ENCODE data around the gene ATAD3A.
"Not testable (repeated sequence)": the region's sequence is repeated elsewhere in the genome, so short reads cannot be mapped to it uniquely, and the experiment has no call there.

Gene ATAD3A

DNA sequence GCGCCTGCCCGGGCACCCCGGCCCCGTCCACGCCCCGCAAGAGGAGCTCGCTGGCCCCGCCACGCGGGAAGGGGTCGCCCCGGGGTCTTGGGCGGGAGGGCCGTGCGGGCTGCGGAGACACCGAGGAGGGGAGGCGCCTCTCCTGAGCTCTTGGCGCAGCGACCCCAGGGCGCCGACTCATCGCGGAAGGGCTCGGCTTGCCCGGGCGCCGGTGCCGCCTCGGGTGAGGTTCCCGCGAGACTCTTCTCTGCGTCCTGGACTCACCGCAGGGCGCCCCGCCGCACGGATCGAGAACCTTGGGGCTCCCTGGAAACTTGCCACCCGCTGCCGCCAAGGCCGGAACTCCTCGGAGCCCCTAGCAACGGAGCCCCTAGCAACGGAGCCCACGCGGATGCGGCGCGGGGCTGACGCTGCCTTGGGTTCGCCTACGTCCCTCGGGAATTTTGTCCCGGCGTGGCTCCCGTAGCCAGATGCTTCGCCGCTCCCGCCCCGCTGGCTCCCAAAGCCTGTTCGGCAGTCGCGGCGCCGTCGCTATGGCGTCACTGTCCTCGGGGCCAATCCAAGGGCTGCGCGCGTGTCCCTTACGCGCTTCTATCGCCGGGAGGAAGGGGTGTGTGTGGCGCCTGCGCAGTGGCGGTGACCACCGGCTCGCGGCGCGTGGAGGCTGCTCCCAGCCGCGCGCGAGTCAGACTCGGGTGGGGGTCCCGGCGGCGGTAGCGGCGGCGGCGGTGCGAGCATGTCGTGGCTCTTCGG, at the start of gene ATAD3A:
Gene ATAD3A (plus strand): TSS at position 630 of the 753 bp plus-strand sequence. CDS start 107 bp downstream, at position 737.
- DNase-seq (ENCODE audit: low spot score), result peak; percentile 96

- DNase-seq (ENCODE audit: low spot score), result peak; percentile 3
Observed at GRCh38 chr1:1462318-1462966, 49.5 kb upstream of the ATAD3A start.

DNA sequence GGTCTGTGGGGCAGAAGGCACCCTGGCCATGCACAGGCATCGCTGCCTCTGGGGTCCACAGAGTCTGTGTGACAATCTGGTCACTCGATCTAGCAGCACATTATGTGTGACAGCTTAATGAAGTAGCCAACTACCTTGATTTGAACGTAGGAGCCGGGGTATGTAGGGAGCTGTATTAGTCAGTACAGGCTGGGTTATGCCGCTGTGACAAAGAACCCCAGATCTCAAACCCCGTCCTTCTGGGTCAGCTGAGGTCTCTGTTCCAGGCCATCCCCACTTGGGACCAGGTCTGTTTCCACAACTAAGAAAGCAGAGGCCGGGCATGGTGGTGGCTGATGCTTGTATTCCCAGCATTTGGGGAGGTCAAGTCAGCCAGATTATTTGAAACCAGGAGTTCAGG, 48.6 kb upstream of the ATAD3A start:
- DNase-seq (ENCODE audit: low spot score), result no peak

GRCh38 chr1:1468196-1468985, 43.6 kb upstream of the ATAD3A start:
- not testable (repeated sequence) for DNase-seq (ENCODE audit: low spot score)

GRCh38 chr1:1470626-1471388, 41.2 kb upstream of the ATAD3A start:
- DNase-seq (ENCODE audit: low spot score), result peak; percentile 8

- peak; percentile 92 for DNase-seq (ENCODE audit: low spot score)
Observed at GRCh38 chr1:1471389-1472052, 40.4 kb upstream of the ATAD3A start, which contains the start of gene ATAD3B. ATAD3B (plus strand) TSS chr1:1471765; CDS start chr1:1471885, 120 bp downstream.

GRCh38 chr1:1472053-1472876, 39.7 kb upstream of the ATAD3A start:
- DNase-seq (ENCODE audit: low spot score), result peak; percentile 3

GRCh38 chr1:1476011-1476410, 36.0 kb upstream of the ATAD3A start:
- not testable (repeated sequence) for DNase-seq (ENCODE audit: low spot score)

- no peak for DNase-seq (ENCODE audit: low spot score)
Observed at GRCh38 chr1:1477206-1477605, 34.8 kb upstream of the ATAD3A start.

DNA sequence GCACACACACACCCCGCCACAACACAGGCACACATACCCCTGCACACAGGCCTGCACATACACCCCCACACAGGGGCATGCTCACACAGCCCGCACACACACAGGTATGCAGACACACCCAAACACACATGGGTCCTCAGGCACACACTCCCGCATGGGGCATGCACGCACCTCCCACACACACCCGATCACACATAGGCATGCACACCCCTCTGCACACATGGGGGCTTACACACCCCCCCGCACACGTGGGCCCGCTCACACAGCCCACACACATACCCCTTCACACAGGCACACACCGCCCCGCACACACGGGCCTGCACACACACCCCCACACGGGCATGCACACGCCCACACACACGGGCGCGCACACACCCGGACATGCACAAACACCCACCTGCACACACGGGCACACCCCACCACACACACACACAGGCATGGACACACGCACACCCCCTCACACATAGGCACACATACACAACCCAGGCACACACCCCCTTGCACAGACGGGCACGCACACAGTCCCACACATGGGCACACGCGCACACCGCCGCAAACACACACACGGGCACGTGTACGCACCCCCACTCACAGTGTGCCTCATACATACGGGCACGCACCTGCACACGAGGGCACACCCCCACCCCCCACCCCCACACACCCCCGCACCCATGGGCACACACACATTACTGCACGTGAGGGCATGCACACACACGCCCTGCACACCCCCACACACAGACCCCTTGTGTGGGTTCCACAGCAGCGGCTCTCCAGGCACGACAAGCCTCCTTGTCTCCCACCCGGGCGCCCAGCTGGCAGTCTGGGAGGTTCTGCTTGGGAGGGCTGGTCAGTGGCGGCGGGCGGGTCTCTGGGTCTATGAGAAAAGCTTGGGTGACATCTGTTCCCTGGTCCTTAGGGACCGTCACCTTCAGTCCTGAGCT, 32.1 kb upstream of the ATAD3A start:
- DNase-seq (ENCODE audit: low spot score), result no peak

DNA sequence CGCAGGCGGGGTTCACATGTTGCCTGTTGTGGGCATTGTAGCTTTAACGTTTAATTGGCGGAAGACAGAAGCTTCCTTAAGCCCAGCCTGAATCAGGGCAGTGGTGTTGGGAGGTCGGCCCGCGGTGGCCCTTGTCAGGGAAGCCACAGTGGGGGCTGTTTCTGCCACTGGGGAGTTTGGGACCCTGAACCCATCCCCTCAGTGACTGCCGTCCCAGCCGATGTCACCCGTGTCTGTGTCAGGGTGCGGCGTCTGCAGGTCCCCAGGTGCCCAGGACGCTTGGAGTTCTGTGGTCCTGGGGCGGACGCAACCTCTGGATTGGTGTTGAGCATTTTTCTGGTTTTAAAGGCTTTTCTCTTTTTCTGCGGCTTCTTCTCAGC, 31.5 kb upstream of the ATAD3A start:
- not testable (repeated sequence) for DNase-seq (ENCODE audit: low spot score)

- not testable (repeated sequence) for DNase-seq (ENCODE audit: low spot score)
Observed at GRCh38 chr1:1481811-1482210, 30.2 kb upstream of the ATAD3A start.

GRCh38 chr1:1482856-1483255, 29.1 kb upstream of the ATAD3A start:
- no peak for DNase-seq (ENCODE audit: low spot score)

GRCh38 chr1:1483714-1484113, 28.2 kb upstream of the ATAD3A start:
- DNase-seq (ENCODE audit: low spot score), result no peak

- not testable (repeated sequence) for DNase-seq (ENCODE audit: low spot score)
Observed at GRCh38 chr1:1484976-1485750, 26.8 kb upstream of the ATAD3A start.

- DNase-seq (ENCODE audit: low spot score), result not testable (repeated sequence)
Observed at GRCh38 chr1:1485755-1486317, 26.1 kb upstream of the ATAD3A start.

- DNase-seq (ENCODE audit: low spot score), result no peak
Observed at GRCh38 chr1:1487701-1488100, 24.3 kb upstream of the ATAD3A start.

- DNase-seq (ENCODE audit: low spot score), result no peak
Observed at GRCh38 chr1:1489231-1489630, 22.7 kb upstream of the ATAD3A start.
